Ramos (cell line): ENCODE data around the gene EPHB3.

Experiments used
- in situ Hi-C: fragments of 300-500 bp; cut with MboI; formaldehyde crosslinking; loops from one replicate; pipeline ENCODE4 v1.14.3; 2022; ENCODE audit warnings: low sequenced_read_pairs; ENCODE audit not compliant: unreplicated experiment

The EPHB3 gene

GRCh38 chr3:184542577-184542976 lies 19.0 kb upstream of the EPHB3 start:
- in situ Hi-C loops = no loop called here

GRCh38 chr3:184543256-184543655 lies 18.3 kb upstream of the EPHB3 start:
- in situ Hi-C loops = no loop called here

GRCh38 chr3:184543843-184544512 lies 17.6 kb upstream of the EPHB3 start:
- in situ Hi-C loops = no loop called here

GRCh38 chr3:184544513-184544861 lies 17.1 kb upstream of the EPHB3 start:
- in situ Hi-C loops = no loop called here

GRCh38 chr3:184545769-184546168 lies 15.8 kb upstream of the EPHB3 start:
- in situ Hi-C loops = no loop called here

- in situ Hi-C loops = no loop called here
Measured at GRCh38 chr3:184546252-184546651, 15.3 kb upstream of the EPHB3 start.

- in situ Hi-C loops = no loop called here
Measured at GRCh38 chr3:184549796-184550577, 11.6 kb upstream of the EPHB3 start.

- in situ Hi-C loops = no loop called here
Measured at GRCh38 chr3:184551103-184551502, 10.5 kb upstream of the EPHB3 start.

- in situ Hi-C loops = no loop called here
Measured at GRCh38 chr3:184551614-184552256, 9.8 kb upstream of the EPHB3 start.

- in situ Hi-C loops = no loop called here
Measured at GRCh38 chr3:184552296-184552695, 9.3 kb upstream of the EPHB3 start.

GRCh38 chr3:184552863-184553262 lies 8.7 kb upstream of the EPHB3 start:
- in situ Hi-C loops = no loop called here

- in situ Hi-C loops = no loop called here
Measured at GRCh38 chr3:184553385-184553784, 8.2 kb upstream of the EPHB3 start.

- in situ Hi-C loops = no loop called here
Measured at GRCh38 chr3:184554461-184554860, 7.1 kb upstream of the EPHB3 start.

- in situ Hi-C loops = no loop called here
Measured at GRCh38 chr3:184556582-184557347, 4.8 kb upstream of the EPHB3 start.

- in situ Hi-C loops = no loop called here
Measured at GRCh38 chr3:184557348-184557950, 4.1 kb upstream of the EPHB3 start.

GRCh38 chr3:184558726-184559125 lies 2.9 kb upstream of the EPHB3 start:
- in situ Hi-C loops = no loop called here

GRCh38 chr3:184559336-184559735 lies 2.2 kb upstream of the EPHB3 start:
- in situ Hi-C loops = no loop called here

GRCh38 chr3:184560531-184560930 lies 1.1 kb upstream of the EPHB3 start:
- in situ Hi-C loops = no loop called here

GRCh38 chr3:184561913-184562877 lies 610 bp downstream of the EPHB3 start:
- in situ Hi-C loops = no loop called here
